Mucosa of descending colon (tissue), 3 donors: ENCODE data around the gene DUSP18. TPM values are rescaled to one million over a fixed set of nuclear protein-coding genes. Genes with fewer than 3 reads are reported as not detected.
"Not testable (repeated sequence)": the region's sequence is repeated elsewhere in the genome, so short reads cannot be mapped to it uniquely, and the experiment has no call there.

ENCODE experiments used
- ATAC-seq: fragments of 200-7000 bp; cut with Tn5 transposase; one replicate; pipeline ENCODE4 v1.9.1; 2020; ENCODE audit warnings: mild to moderate bottlenecking, moderate library complexity
- DNase-seq, 3 donors: peaks; one replicate each; pipeline ENCODE4 v3.0.0-alpha.2; 2020
- H3K36me3 ChIP-seq: fragments of 200-600 bp; one replicate; pipeline ENCODE4 v1.8.0; 2021; ENCODE audit warnings: low read depth, mild to moderate bottlenecking
- H3K4me1 ChIP-seq: fragments of 200-600 bp; one replicate; pipeline ENCODE4 v1.8.0; 2021; ENCODE audit warnings: low read depth, mild to moderate bottlenecking
- H3K4me3 ChIP-seq: fragments of 200-600 bp; one replicate; pipeline ENCODE4 v1.8.0; 2021; ENCODE audit warnings: mild to moderate bottlenecking
- H3K9me3 ChIP-seq: fragments of 200-600 bp; one replicate; pipeline ENCODE4 v1.8.0; 2021; ENCODE audit warnings: mild to moderate bottlenecking
- CTCF ChIP-seq: fragments of 200-600 bp; IDR thresholded peaks from one replicate; pipeline ENCODE4 v1.8.0; 2022; ENCODE audit warnings: antibody characterized with exemption, mild to moderate bottlenecking
- intact Hi-C, 2 donors: fragments of 100-400 bp; cut with DNase I in 1 of 2; cut with micrococcal nuclease in 1 of 2; formaldehyde crosslinking; loops; one replicate each; pipeline versions ENCODE4 v1.11.0 to v1.11.1; 2022; cut with DNase I, micrococcal nuclease
- total RNA-seq, 3 donors: library from RNA; stranded (reverse); fragmentation: NEBNext Ultra II Directional in 2 of 3; extraction: Animal tissue kit (Norgen Biotek cat#: 25700) in 2 of 3; gene quantifications; one replicate each; pipeline versions ENCODE4 v1.2.1 to v1.2.4, GENCODE V29; 2021 to 2023
- donor health status: DM: no; HTN: no; CAD: no; lungs with moderate emphysema.
- donor health status: DM: no; HTN: no; CAD: no.
- donor health status: DM: no; HTN: yes; CAD: no.

DUSP18 gene
- total RNA-seq, 3 donors from 2014 or later = 16.2 to 21.6 (median 16.3) TPM

- TF ChIP-seq CTCF = no peak
- no peak for ATAC-seq
- no peak for DNase-seq
- intact Hi-C loops = no loop called here
- H3K9me3 ChIP-seq = no peaks in the 10 kb centered on the region
- H3K36me3 ChIP-seq = no peaks in the 10 kb centered on the region
- H3K4me1 ChIP-seq = no peaks in the 10 kb centered on the region
- no peak overlapping the region for H3K4me3 ChIP-seq
Observed at GRCh38 chr22:30627471-30627870, 40.2 kb downstream of the DUSP18 start.

GRCh38 chr22:30626413-30626812 is 41.3 kb downstream of the DUSP18 start:
- no peak for TF ChIP-seq CTCF
- no peak for DNase-seq
- no peaks in the 10 kb centered on the region for H3K36me3 ChIP-seq
- H3K4me3 ChIP-seq = no peak overlapping the region
- intact Hi-C loops = no loop called here
- H3K9me3 ChIP-seq = no peaks in the 10 kb centered on the region
- H3K4me1 ChIP-seq = no peaks in the 10 kb centered on the region
- ATAC-seq = no peak

GRCh38 chr22:30619909-30620308 is 47.8 kb downstream of the DUSP18 start:
- H3K36me3 ChIP-seq, H3K4me1 ChIP-seq, ATAC-seq, H3K4me3 ChIP-seq, DNase-seq, intact Hi-C loops, H3K9me3 ChIP-seq: not testable (repeated sequence)

GRCh38 chr22:30617819-30618218 is 49.9 kb downstream of the DUSP18 start:
- ATAC-seq = no peak
- no peak for TF ChIP-seq CTCF
- Histone ChIP-seq H3K9me3 (no peaks in the 10 kb centered on the region), H3K4me1 (no peaks in the 10 kb centered on the region), H3K4me3 (no peak overlapping the region), H3K36me3 (no peaks in the 10 kb centered on the region)
- no peak for DNase-seq
- intact Hi-C loops = no loop called here

- H3K36me3 ChIP-seq = no peaks in the 10 kb centered on the region
- intact Hi-C loops = no loop called here
- no peaks in the 10 kb centered on the region for H3K4me1 ChIP-seq
- TF ChIP-seq CTCF = no peak
- no peak for DNase-seq
- H3K4me3 ChIP-seq = no peak overlapping the region
- ATAC-seq = no peak
- H3K9me3 ChIP-seq = no peaks in the 10 kb centered on the region
Observed at GRCh38 chr22:30615543-30615954, 52.1 kb downstream of the DUSP18 start.

- Histone ChIP-seq H3K9me3 (no peaks in the 10 kb centered on the region), H3K36me3 (no peaks in the 10 kb centered on the region), H3K4me3 (no peak overlapping the region), H3K4me1 (peaks cover under 1% of the 10 kb centered on the region)
- TF ChIP-seq CTCF = no peak
- intact Hi-C loops = no loop called here
- no peak for DNase-seq
- no peak for ATAC-seq
Observed at GRCh38 chr22:30614879-30615278, 52.8 kb downstream of the DUSP18 start.
